Stimulated activated CD8-positive, alpha-beta memory T cell treated with anti-CD3 and anti-CD28 coated beads, Interleukin-12 subunit alpha, Interleukin-12 subunit beta, amount 100 ng/mL, for 24 hours (primary cell): ENCODE measurements around the gene TFB1M.

Source experiments
- DNase-seq: peaks from one replicate; pipeline ENCODE4 v3.0.0-alpha.2; 2020; ENCODE audit errors: extremely low read depth

TFB1M gene

DNA sequence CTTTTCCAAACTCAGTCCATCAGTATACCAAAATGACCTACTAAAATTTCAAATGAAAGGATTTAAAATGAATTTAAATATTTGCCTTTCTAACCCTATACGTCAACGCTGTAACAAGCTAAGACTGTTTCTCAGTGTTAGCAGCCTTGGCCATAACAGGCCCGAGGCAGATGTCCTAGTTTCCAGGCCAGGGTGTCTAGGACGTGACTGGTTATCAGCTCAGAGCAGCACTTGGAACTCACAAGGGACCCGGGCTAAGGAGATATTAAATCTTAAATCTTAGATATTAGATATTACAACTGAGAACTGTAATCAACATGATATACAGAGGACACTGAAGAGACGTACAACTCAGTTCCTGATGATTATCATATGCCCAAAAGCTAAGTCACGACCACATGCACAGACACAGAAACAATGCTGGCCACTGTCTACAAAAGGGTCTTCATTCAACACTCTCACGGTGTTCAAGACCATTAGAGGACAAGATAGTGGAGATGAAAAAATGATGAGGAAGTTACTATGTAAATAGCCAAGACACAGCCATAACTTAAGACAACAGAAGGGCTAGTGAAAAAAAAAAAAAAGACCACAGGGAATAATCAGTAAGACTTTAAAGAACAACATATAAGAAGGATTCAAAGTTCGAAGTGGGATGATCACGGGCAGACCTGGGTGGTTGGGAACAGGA is 50.8 kb downstream of the TFB1M start, which contains the start of gene CLDN20:
Gene CLDN20, plus strand, starts transcription at position 641 of the 691 bp plus-strand sequence. CDS start 11,707 bp downstream, outside the sequence.
- DNase-seq = no peak

DNA sequence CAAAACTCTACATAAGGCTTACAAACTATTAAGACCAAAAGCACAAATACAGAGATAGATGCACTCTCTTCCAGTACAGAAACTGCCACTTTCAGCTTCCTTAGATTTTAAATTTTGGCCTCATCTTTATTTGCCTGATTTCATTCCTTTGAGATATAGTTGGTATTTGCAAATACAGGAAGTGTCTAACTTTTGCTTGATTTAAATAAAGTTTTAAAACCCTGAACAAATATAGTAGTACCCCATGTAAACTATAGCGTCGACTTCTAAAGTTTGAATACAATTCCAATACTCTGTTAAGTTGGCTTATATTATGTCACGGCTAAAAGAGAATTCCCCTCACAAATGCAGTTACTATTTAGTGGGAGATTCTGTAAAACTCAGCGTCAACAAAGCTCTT is 51.6 kb downstream of the TFB1M start:
- DNase-seq = no peak

DNA sequence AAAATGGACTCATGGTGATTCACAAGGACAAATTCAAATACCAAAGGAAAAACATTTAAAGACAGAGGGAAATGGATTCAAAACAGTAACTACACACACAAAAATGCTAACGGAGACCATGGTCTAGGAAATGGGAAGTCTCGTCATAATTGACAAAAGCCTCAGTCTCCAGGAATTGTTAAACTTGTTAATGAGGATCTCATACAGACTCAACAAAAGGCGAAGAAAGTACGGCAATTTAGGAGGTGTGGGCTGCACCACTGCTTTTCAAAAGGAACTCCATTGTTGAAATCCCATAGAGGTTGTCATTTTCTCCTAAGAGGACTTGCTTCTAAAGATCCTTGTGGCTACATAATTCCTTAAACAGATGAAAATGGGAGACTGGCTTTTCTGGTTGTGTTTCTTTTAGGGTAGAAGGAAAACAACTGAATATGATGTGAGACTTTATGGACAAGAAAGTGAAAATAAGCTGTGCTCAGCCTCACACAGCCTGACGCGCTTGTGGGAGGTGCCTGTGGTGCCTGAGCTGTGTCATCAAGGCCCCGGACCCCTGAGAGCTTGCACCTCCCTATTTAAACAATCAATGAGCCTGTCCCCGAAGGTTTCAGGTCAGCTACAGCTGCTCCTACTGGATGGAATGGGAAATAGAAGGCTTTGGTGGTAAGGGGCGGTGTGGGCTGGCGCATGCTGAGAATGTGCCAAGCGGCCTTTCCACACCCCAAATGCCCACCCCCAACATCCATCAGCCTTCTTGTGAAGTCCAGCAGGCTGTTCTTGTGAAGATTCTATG is 53.0 kb downstream of the TFB1M start:
- DNase-seq = no peak

DNA sequence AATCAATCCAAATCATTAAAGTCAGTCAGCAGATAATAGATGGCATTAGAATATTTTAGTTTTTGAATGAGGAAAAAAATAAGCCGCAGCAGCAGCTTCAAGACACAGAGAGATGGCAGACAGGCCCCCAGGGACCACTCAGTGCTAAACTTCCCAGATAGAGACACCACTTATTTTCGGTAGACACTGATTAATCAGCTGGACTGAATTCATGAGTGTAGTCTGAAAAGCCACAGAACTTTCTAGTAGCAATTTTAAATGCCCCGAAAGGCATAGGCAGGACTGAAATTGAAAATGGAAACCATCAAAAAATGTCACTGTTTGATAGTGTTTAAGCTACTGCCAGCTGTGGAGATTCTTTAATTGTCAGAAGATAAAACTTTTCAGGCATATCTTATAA is 53.6 kb downstream of the TFB1M start:
- no peak for DNase-seq

DNA sequence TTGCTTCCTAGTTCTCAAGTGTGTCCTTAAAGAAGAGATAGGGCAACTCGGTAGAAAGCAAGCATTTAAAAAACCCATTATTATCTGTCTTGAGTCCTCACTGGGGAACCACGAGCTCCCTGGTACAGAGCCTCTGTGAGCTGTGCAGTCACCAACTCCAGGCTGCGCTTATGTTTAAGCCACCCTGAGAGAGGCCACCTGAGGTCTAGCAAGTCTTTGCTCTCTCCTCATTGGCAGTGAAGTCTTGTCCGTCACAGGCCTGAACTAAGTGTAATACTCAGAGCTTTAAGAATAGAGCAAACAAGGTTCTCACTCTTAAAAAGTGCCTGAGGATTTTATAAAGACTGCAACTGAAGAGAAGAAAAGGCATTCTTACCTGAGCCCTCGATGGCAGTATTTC is 54.4 kb downstream of the TFB1M start:
- DNase-seq = no peak

DNA sequence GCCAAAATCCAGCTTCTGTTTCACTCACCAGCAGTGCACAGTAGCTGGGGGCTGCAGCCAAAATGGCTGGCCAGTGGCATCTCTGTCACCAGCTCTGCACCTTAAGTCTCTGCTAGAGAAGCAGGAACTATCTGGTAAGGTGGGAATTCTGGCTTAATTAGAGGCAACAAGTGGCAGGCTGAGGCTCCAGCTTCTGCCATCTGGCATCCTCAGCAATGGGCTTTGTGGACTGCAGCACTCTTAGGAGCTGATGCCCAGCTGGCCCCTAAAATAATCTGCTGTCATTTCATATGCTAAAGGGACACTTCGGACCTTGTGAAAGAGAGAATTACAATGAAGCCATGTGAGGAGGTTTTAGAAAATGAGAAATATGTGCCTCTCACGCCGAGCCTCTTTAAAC is 55.1 kb downstream of the TFB1M start:
- DNase-seq = no peak

DNA sequence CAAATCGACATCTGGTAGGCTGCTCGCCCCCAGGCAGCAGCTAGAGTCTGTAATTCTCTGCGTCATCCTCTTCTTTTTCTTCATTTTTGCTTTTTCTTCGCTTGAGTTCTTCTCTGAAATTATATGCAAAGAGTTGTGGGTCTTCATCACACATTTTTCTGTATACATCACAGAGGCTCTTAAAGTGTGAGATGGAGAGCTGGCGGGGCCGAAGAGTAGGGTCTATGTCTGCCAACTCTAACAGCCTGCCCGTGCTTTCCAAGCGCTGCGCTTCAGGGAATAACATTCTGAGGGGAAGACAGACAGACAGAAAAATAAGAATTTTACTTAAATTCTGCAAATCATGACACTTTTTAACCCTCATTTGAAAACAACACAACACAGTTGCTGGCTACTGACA is 56.5 kb downstream of the TFB1M start:
- no peak for DNase-seq

DNA sequence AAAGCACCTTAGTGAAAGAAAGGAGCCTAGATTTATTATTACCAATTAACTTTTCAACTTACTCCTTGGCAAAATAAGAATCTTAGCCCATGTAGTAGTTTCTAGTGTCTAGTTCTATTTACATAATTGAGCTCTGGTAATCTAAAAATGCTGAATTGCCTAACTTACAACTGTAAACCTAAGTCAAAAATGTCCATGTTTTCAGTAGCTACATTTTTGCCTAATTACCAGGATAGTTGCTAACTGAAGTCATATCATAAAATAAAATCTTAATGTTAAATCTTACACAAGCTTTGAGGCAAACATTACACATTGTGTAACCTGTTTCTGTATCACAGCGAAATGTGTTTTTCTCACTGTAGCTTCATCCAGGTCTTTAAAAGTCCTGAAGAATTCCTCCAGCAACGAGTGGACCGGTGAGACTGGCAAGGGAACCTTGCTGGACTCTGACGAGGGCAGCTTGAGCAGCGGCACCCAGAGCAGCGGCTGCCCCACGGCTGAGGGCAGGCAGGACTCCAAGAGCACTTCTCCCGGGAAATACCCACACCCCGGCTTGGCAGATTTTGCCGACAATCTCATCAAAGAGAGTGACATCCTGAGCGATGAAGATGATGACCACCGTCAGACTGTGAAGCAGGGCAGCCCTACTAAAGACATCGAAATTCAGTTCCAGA is 58.0 kb downstream of the TFB1M start:
- no peak for DNase-seq

DNA sequence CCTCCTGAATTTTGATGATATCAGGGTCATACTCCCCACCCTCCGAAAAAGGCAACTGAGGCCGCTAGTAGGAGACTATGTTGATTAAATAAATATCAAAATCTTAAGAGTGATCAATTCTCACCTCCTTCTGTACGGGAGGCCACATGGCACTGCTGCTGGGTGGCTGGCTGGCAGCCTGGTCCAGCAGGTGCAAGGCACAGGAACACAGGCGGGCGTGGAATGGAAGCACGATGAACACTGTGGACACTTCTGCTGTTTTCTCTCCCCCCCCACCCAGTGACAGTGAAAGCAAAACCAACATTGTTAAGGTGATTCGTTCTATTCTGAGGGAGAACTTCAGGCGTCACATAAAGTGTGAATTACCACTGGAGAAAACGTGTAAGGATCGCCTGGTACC is 60.1 kb downstream of the TFB1M start:
- no peak for DNase-seq

DNA sequence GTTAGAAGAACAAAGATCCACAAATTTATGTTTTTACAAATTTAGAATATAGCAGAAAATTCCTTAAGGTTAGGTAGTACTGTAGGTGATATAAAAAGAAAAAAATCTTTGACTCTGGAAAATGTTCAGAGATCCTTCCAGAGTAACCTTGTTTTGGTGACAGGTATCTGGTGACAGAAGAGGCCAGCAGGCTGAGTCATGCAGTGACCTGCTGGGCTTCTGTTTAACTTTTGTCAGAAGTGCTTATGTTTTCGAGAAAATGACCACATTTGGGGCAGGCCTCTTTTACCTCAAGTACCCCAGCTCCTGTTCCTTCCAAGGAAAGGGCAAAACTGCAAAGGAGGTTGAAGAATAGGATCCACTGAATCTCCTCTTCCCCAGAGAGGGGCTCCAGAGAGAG is 60.9 kb downstream of the TFB1M start:
- DNase-seq = no peak

DNA sequence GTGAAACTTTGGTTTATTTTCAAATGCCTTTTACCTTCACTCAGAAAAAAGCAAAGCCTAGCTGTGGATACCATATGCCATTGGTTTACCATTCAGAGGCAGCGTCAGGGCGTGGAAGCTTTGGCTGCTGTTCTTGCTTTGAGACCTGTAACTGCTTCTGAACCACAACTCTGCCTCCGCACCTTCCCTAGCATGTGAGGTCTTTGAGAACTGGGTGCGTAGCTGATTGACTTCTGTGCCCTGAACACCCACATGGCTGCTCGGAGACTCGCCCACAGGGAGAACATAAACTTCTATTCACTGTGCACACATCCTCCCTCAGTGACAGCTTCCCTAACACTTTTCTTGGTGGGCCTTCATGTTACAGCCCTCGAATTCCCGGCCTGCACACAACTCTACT is 61.7 kb downstream of the TFB1M start:
- DNase-seq = no peak

DNA sequence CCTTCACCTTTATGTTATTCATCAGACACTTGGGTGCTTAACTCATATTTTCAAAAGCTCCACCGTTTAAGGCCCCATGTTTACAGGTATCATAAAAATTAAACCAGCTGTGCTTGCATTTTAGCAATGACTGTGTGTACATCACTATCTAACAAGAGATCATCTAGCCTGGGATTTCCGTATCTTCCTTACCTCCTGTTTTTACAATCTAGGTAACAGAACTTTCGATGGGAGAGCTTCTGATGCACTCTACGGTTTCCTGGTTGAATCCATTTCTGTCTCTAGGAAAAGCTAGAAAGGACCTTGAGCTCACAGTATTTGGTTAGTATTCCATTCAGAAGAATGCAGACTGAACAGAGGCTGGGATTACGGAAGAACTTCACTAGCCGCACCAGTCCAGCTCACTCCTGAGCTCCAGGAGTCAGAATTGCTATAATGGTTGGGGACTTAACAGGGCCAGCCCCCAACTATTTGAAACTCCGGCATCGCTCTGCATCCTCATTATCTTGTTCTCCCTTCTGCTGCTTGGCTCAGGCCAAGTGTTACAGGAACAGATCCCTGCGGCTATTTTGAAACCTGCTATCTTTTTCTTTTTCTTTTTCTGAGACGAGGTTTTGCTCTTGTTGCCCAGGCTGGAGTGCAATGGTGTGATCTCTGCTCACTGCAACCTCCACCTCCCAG is 63.4 kb downstream of the TFB1M start:
- no peak for DNase-seq

DNA sequence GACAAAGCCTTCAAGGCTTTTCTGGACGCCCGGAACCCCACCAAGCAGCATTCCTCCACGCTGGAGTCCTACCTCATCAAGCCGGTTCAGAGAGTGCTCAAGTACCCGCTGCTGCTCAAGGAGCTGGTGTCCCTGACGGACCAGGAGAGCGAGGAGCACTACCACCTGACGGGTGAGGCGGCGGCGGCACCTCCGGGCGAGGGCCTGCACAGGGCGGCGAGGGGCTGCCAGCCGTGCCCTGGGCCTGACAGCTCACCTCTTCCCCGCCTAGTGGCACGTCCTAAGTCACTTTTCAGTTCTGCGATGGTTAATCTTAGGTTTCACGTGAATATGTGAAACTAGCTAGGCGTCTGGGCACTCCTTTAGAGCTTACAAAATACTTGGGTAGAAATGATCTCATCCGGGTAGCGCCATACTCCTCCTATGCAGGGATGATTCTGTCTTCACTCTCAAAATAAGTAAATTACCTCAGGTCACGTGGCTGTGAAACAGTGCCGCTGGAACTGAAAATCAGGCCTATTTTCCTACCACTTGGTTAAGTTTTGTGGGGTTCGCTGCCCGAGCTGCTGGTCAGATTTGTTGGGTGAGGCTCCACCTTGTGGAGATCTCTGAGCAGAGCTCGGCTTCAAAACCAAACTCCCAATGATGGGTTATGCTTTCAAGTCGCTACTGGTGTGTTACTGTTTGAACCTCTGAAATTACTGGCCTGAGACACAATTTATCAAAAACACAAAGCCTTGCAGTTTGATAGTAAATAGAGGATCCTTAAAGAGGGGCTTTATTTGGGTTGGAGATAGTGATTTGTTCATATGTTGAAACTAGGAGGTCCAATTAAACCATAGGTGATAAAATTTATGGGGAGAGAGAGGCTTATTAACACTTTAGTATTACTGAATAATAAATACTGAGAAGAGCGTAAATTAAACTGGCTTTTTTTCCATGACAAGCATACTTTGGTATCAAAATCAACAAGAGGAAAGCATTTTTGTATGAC is 66.0 kb downstream of the TFB1M start:
- DNase-seq = no peak

DNA sequence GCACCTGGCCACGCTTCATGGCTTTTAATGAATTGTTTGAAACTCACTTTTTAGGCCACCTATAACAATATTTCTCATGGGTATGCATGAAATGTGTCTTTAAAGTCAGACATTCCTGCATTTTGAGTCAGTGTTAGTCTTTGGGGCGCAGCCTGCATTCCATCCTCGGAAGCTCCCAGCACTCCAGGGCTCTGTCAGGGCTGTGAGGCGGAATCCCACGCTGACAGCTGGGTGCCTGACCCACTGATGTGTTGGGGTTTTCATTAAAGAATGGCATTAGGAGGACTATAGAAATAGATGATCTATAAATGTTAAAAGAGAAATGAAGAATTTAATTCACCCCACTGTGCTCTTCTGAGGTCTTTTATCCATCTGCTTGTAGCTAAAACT is 66.7 kb downstream of the TFB1M start:
- DNase-seq = no peak

DNA sequence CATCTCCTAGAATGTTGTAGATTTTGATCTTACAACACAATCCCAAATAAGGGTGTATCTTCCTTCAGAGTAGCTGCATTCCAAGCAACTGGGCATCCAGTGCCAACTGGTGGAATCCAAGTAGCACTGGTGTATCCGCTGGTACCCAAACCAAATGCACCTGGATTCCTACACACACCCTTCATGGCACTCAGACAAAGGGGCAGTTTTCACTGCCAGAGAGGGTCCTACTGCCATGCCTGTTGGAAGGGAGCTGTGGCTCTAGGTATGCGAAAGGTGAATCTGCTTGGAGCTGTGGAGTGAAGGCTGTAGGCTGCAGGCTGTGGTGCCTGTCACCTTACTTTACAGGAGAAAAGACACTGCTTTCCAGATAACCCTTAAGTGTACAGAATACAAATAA is 67.5 kb downstream of the TFB1M start:
- no peak for DNase-seq

DNA sequence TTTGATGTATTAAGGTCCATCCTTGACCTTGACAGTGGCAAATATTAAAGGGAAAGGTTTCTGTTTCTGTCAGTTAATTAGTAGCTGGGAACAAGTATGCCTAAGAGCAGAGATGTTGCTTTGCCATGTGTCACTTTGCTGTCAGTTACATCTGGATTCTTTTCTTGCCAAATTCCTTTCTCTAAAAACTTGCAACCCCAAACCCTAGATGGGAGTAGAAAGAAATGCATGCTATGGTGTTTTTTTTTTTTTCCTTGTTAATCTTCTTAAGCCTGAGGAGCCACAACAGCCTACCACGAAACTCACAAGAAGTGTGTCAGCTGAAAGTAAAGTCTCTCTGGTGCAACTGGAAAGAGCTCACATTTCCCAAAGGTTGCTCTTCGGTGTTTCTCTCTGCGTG is 68.5 kb downstream of the TFB1M start:
- DNase-seq = no peak

DNA sequence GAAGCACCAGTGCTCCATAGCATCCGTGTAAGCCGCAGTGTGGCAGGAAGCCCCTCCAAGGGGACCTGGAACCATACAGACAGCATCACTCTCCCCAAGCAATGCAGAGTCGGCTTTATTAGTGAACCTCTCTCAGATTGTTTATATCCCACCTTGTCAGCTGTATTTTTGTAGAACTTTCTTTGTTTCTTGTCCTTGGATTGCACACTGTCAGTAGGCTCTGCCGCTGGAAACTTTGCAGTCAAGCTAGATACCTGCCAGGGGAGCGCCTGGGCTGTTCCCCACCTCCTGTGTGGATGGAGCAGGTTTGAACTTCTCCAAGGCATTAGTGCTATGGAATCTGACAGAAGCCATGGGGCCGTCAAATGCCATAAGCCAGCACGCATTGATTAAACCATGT is 69.1 kb downstream of the TFB1M start:
- no peak for DNase-seq

DNA sequence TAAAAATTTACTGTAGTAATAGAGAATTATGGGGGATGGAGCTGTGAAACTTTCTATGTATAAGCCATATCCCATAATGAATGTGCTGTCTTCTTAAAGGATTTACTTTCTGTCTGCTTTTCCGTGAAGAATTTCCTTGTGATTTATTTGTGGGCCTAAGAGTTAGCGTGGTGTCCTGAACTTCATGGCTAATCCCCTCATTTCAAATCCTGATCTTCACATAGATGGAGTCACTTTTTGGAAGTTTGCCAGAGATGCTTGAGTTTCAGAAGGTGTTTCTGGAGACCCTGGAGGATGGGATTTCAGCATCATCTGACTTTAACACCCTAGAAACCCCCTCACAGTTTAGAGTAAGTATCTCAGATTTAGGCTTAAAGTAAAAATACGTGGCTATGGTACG is 69.8 kb downstream of the TFB1M start:
- DNase-seq = no peak

DNA sequence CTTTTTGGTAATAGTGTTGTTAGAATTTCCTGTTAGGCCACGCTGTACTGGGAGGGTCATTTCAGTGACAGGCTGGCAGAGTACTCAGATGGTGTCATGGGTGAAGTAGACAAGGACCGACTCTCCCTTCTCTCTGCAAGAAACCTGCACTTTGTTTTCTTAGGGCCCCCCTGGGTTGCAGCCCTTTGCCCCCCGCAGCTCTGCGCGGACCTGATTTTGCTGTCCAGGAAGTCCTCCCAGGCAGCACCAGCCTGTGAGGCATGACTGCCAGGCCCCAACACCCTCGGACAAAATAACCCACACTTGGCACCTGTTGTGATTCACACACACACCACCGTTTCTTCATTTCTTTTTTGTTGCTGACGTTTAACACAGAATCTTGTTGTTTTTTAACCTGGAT is 72.3 kb downstream of the TFB1M start:
- DNase-seq = no peak

DNA sequence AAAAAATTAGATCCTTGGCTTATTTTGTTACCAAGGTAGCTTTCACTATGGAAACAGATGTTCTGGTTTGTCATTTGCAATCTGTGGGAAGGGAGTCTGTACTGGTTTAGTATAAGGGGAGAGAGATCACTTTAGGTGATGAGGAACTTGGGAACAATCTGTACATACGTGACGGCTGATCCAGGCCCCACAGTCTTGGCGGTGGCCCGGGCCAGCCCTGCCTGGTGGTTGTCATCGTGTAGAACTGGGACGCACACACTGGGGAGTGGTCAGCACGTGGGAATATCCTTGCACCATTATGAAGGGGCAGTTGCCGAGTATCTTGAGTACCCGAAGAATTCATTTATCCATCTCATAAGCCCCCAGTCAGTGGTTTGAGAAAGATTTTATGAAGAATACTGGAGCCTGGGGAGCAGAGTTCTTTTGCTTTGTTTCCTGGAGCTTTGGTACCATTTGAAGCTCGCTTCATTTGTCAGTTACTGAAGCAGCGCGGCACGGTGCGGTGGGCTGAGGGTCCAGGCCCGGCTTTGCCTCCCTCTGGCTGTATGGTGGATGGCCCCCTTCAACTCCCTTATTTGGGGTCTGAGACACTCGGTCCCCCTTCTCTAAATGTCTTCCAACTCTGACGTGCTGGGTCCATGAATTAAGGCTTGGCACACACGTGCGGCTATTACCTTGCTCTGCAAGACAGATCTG is 73.2 kb downstream of the TFB1M start:
- DNase-seq = no peak

DNA sequence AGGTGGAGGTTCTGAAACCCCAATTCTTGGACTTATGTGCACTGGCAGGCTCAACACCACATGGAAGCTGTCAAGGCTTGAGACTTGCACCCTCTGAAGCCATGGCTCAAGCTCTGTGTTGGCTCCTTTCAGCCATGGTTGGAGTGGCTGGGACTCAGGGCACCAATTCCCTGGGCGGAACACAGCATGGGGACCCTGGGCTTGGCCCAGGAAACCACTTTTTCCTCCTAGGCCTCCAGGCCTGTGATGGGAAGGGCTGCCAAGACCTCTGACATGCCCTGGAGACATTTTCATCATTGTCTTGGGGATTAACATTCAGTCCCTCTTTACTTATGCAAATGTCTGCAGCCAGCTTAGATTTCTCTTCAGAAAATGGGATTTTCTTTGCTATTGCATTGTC is 76.7 kb downstream of the TFB1M start:
- DNase-seq = no peak
